Activated naive CD4-positive, alpha-beta T cell treated with anti-CD3 and anti-CD28 coated beads for 36 hours (primary cell): ENCODE measurements around the gene APLP2. TPM values are rescaled to one million over a fixed set of nuclear protein-coding genes. Genes with fewer than 3 reads are reported as not detected.

ENCODE experiments used
- CTCF ChIA-PET: fragments of 350-600 bp; sonication (Branson Sonifier 250); formaldehyde crosslinking; loops from one replicate; lab custom pipeline; 2021; ENCODE audit warnings: antibody characterized with exemption; lab: Charles Lee
- DNase-seq: peaks from one replicate; pipeline ENCODE4 v3.0.0-alpha.2; 2020
- H3K27ac Mint-ChIP-seq: one replicate; pipeline ENCODE4 v1.8.0; 2021; ENCODE audit warnings: mild to moderate bottlenecking, mixed read lengths
- H3K27me3 Mint-ChIP-seq: one replicate; pipeline ENCODE4 v1.8.0; 2021; ENCODE audit warnings: low read depth, mixed read lengths
- H3K36me3 Mint-ChIP-seq: one replicate; pipeline ENCODE4 v1.8.0; 2021; ENCODE audit warnings: low read depth, mixed read lengths
- H3K4me1 Mint-ChIP-seq: one replicate; pipeline ENCODE4 v1.8.0; 2021; ENCODE audit warnings: low read depth, mixed read lengths
- H3K4me3 Mint-ChIP-seq: one replicate; pipeline ENCODE4 v1.8.0; 2021; ENCODE audit warnings: mild to moderate bottlenecking, moderate library complexity, mixed read lengths
- H3K9me3 Mint-ChIP-seq: one replicate; pipeline ENCODE4 v1.8.0; 2021; ENCODE audit warnings: mixed read lengths
- intact Hi-C: fragments of 100-400 bp; cut with micrococcal nuclease; formaldehyde crosslinking; loops from one replicate; pipeline ENCODE4 v1.15.1; 2023
- total RNA-seq, 2 experiments: library from RNA; stranded (reverse); gene quantifications; one replicate each; pipeline ENCODE4 v1.2.3, GENCODE V29; 2021

APLP2 gene
- total RNA-seq, 2 experiments from 2014 or later: 38.4 to 43.5 TPM

GRCh38 chr11:130062026-130062425, 7.7 kb upstream of the APLP2 start:
- CTCF ChIA-PET: interaction anchor here (1.3 kb wide), 1 partner anchor 136 kb away, joined by 3 read pairs; no protein-coding TSS in a partner anchor
- peaks cover 2% of the 10 kb centered on the region for H3K27me3 Mint-ChIP-seq
- no peaks in the 10 kb centered on the region for H3K4me1 Mint-ChIP-seq
- intact Hi-C loops: no loop called here
- no peak overlapping the region for H3K4me3 Mint-ChIP-seq
- no peaks in the 10 kb centered on the region for H3K36me3 Mint-ChIP-seq
- no peaks in the 10 kb centered on the region for H3K9me3 Mint-ChIP-seq
- no peak for DNase-seq
- no peak overlapping the region for H3K27ac Mint-ChIP-seq

GRCh38 chr11:130063451-130063850, 6.2 kb upstream of the APLP2 start:
- Mint-ChIP-seq H3K27me3 (peaks cover 3% of the 10 kb centered on the region), H3K36me3 (no peaks in the 10 kb centered on the region), H3K4me1 (peaks cover 2% of the 10 kb centered on the region), H3K9me3 (no peaks in the 10 kb centered on the region), H3K27ac (no peak overlapping the region), H3K4me3 (no peak overlapping the region)
- CTCF ChIA-PET: interaction anchor here (1.3 to 1.4 kb wide), 2 partner anchors 69 to 138 kb away, joined by 3 read pairs; no protein-coding TSS in a partner anchor
- intact Hi-C loops: no loop called here
- no peak for DNase-seq

DNA sequence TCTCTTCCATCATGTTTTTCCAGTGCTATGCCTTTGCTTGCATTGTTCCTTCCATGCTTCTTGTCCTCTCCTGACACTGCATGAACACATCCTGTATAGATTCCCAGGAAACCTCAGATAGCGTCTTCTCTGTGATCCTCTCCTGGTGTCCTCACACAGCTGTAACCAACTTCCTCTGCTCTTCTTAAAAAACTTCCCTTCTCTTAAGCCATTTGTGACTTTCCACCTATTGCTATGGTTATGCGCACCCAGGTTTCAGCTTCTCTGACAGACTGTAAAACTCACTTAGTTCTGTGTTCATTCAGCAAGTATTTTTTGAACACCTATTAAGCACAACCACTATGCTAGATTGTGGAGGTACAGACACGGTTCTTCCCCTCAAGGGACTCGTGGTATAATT, 5.1 kb upstream of the APLP2 start:
- no peaks in the 10 kb centered on the region for H3K9me3 Mint-ChIP-seq
- no peak for DNase-seq
- intact Hi-C loops: no loop called here
- no peaks in the 10 kb centered on the region for H3K36me3 Mint-ChIP-seq
- H3K4me3 Mint-ChIP-seq: no peak overlapping the region
- no peak overlapping the region for H3K27ac Mint-ChIP-seq
- peaks cover 7% of the 10 kb centered on the region for H3K4me1 Mint-ChIP-seq
- CTCF ChIA-PET: interaction anchor here (1.0 to 1.4 kb wide), 2 partner anchors 68 to 72 kb away, joined by 3 to 5 read pairs; no protein-coding TSS in a partner anchor
- H3K27me3 Mint-ChIP-seq: peaks cover 4% of the 10 kb centered on the region

- Mint-ChIP-seq H3K27me3 (peaks cover 5% of the 10 kb centered on the region), H3K4me1 (peaks cover 13% of the 10 kb centered on the region), H3K9me3 (no peaks in the 10 kb centered on the region), H3K36me3 (no peaks in the 10 kb centered on the region), H3K4me3 (no peak overlapping the region), H3K27ac (no peak overlapping the region)
- DNase-seq: no peak
- intact Hi-C loops: loop anchor here (5.0 kb wide), 1 partner anchor 424 kb away; no protein-coding TSS in a partner anchor
- CTCF ChIA-PET: interaction anchor here (0.6 kb wide), 1 partner anchor 56 kb away, joined by 3 read pairs; no protein-coding TSS in a partner anchor
These were observed 3.4 kb upstream of the APLP2 start for GRCh38 chr11:130066338-130066737.

DNA sequence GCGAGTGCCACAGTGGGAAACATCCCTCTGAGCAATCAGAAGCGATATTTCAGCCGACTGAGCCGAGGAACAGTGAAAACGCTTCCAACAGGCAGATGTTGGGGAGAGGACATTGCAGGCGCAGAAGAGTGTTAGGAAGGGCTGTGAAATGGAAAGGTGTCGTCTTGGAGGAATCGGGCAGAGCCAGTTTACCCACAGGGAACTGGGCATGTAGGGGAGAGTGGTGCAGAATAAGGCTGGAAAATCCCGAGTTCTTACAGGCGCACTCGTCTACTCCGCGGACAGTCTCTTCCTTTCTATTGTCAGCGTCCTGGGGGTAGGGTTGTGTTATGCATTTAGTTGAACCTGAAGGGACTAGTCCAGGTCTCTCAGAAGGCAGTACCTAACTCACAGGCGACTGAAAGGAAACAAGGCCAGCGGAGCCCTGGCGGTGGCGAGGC, 1.1 kb upstream of the APLP2 start:
- no peaks in the 10 kb centered on the region for H3K9me3 Mint-ChIP-seq
- H3K4me3 Mint-ChIP-seq: peak overlapping the region; percentile 91
- no peaks in the 10 kb centered on the region for H3K36me3 Mint-ChIP-seq
- no peak for DNase-seq
- peak overlapping the region; percentile 86 for H3K27ac Mint-ChIP-seq
- CTCF ChIA-PET: no interaction called here
- peaks cover 21% of the 10 kb centered on the region for H3K4me1 Mint-ChIP-seq
- peaks cover 4% of the 10 kb centered on the region for H3K27me3 Mint-ChIP-seq
- intact Hi-C loops: loop anchor here (2.0 to 5.0 kb wide), 2 partner anchors 50 to 426 kb away; no protein-coding TSS in a partner anchor

- intact Hi-C loops: loop anchor here (1.0 to 5.0 kb wide), 9 partner anchors 50 to 427 kb away; partner anchors contain the start of genes NFRKB and PRDM10
These were observed 572 bp upstream of the APLP2 start for GRCh38 chr11:130068986-130069658.

GRCh38 chr11:130070109-130070845, 583 bp downstream of the APLP2 start:
- intact Hi-C loops: no loop called here
- H3K27me3 Mint-ChIP-seq: peaks cover 4% of the 10 kb centered on the region
- no peaks in the 10 kb centered on the region for H3K36me3 Mint-ChIP-seq
- no peaks in the 10 kb centered on the region for H3K9me3 Mint-ChIP-seq
- H3K27ac Mint-ChIP-seq: no peak overlapping the region
- peak overlapping the region; percentile 91 for H3K4me3 Mint-ChIP-seq
- CTCF ChIA-PET: interaction anchor here (0.6 to 2.2 kb wide), 10 partner anchors 15 to 147 kb away, joined by 3 to 7 read pairs (median 4); no protein-coding TSS in a partner anchor
- DNase-seq: peak; percentile 56
- peaks cover 23% of the 10 kb centered on the region for H3K4me1 Mint-ChIP-seq

More at GRCh38 chr11:130068986-130069658, 572 bp upstream of the APLP2 start:
- no peaks in the 10 kb centered on the region for H3K9me3 Mint-ChIP-seq
- DNase-seq: peak; percentile 53
- peak overlapping the region; percentile 91 for H3K4me3 Mint-ChIP-seq
- H3K27ac Mint-ChIP-seq: peak overlapping the region; percentile 86
- H3K27me3 Mint-ChIP-seq: peaks cover 4% of the 10 kb centered on the region
- H3K4me1 Mint-ChIP-seq: peaks cover 23% of the 10 kb centered on the region
- no peaks in the 10 kb centered on the region for H3K36me3 Mint-ChIP-seq
- CTCF ChIA-PET: interaction anchor here (1.2 kb wide), 1 partner anchor 64 kb away, joined by 4 read pairs; no protein-coding TSS in a partner anchor

DNA sequence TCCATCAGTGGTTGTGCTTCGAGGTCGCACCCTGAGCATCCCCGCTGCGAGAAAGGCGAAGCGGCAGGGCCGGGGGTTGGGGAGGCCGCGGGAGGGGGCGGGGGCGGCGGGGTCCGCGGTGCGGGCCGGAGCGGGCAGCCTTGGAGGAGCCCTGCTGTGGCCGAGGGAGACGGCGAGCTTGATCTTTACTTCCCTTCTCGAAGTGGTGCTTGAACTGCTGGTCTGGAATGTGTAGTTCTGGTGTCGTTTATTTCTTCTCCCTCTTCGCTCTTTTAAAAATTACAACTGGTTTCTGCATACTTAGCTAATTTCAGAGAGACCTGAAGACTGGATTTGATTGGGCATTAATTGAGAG, 1.1 kb downstream of the APLP2 start:
- H3K9me3 Mint-ChIP-seq: no peaks in the 10 kb centered on the region
- intact Hi-C loops: no loop called here
- H3K4me3 Mint-ChIP-seq: peak overlapping the region; percentile 78
- H3K27me3 Mint-ChIP-seq: peaks cover 4% of the 10 kb centered on the region
- peaks cover 23% of the 10 kb centered on the region for H3K4me1 Mint-ChIP-seq
- H3K27ac Mint-ChIP-seq: no peak overlapping the region
- H3K36me3 Mint-ChIP-seq: no peaks in the 10 kb centered on the region
- DNase-seq: no peak
- CTCF ChIA-PET: interaction anchor here (0.6 to 2.2 kb wide), 13 partner anchors 10 to 148 kb away, joined by 3 to 7 read pairs (median 4); no protein-coding TSS in a partner anchor

GRCh38 chr11:130071211-130071712, 1.6 kb downstream of the APLP2 start:
- Mint-ChIP-seq H3K4me3 (peak overlapping the region; percentile 78), H3K9me3 (no peaks in the 10 kb centered on the region), H3K4me1 (peaks cover 23% of the 10 kb centered on the region), H3K27ac (no peak overlapping the region), H3K27me3 (peaks cover 4% of the 10 kb centered on the region), H3K36me3 (no peaks in the 10 kb centered on the region)
- peak; percentile 12 for DNase-seq
- CTCF ChIA-PET: interaction anchor here (0.6 to 2.2 kb wide), 12 partner anchors 10 to 148 kb away, joined by 3 to 7 read pairs (median 4); no protein-coding TSS in a partner anchor
- intact Hi-C loops: no loop called here

- intact Hi-C loops: no loop called here
- H3K27ac Mint-ChIP-seq: no peak overlapping the region
- no peak for DNase-seq
- H3K4me1 Mint-ChIP-seq: peaks cover 25% of the 10 kb centered on the region
- CTCF ChIA-PET: no interaction called here
- no peak overlapping the region for H3K4me3 Mint-ChIP-seq
- peaks cover 2% of the 10 kb centered on the region for H3K27me3 Mint-ChIP-seq
- H3K36me3 Mint-ChIP-seq: peaks cover 1% of the 10 kb centered on the region
- H3K9me3 Mint-ChIP-seq: no peaks in the 10 kb centered on the region
These were observed 5.0 kb downstream of the APLP2 start for GRCh38 chr11:130074736-130075135.

- CTCF ChIA-PET: no interaction called here
These were observed 7.2 kb downstream of the APLP2 start for GRCh38 chr11:130076778-130077481.

More at GRCh38 chr11:130076778-130077481, 7.2 kb downstream of the APLP2 start:
- H3K4me3 Mint-ChIP-seq: no peak overlapping the region
- peaks cover 14% of the 10 kb centered on the region for H3K4me1 Mint-ChIP-seq
- H3K9me3 Mint-ChIP-seq: no peaks in the 10 kb centered on the region
- H3K27me3 Mint-ChIP-seq: no peaks in the 10 kb centered on the region
- no peak for DNase-seq
- intact Hi-C loops: no loop called here
- no peak overlapping the region for H3K27ac Mint-ChIP-seq
- peaks cover 1% of the 10 kb centered on the region for H3K36me3 Mint-ChIP-seq
